GM19397 (cell line): ENCODE results near the gene AGA.

Source experiments
- ATAC-seq: cut with Tn5 transposase; IDR thresholded peaks from one replicate; pipeline ENCODE4 v1.9.1; 2021; ENCODE audit warnings: mild to moderate bottlenecking, moderate library complexity; ENCODE audit not compliant: unreplicated experiment

AGA gene

GRCh38 chr4:177391287-177391686 lies 51.0 kb downstream of the AGA start:
- ATAC-seq, result no peak

- ATAC-seq, result no peak
Observed at GRCh38 chr4:177386278-177386815, 55.9 kb downstream of the AGA start.

DNA sequence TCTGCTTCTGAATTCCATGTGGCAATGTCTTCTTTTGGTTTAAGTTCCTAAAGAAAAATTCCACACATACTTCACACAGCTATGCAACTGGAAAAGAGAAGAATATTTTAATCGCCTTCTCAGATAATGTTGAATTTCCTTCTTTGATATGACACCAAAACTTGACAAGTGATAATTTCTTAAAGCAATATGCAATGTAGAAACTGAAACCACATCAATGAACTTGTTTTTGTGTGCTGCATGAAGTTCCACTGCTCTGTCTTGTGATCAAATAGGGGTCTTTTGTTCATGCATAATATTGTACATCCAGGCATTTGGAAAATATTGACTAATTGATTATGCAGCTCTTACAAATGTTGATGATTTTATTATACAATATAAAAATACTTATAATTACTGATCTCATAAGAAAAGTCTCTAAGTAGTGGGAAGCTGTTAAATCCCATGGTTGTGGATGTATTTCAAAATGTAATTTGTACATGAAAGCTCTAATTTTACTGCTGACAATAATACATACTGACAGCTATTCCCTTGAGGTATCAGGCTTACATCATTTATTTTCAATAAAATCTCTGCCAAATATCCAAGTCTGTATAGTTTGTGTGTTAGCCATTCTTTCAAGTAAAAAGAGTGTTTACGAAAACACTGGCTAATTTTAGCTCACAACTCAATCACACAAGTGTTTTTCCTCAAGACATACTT lies 56.5 kb downstream of the AGA start:
- no peak for ATAC-seq

- no peak for ATAC-seq
Observed at GRCh38 chr4:177384856-177385397, 57.3 kb downstream of the AGA start.

- ATAC-seq, result no peak
Observed at GRCh38 chr4:177381762-177382310, 60.4 kb downstream of the AGA start.
